Kidney epithelial cell (primary cell): ENCODE results near the gene NEK5. TPM values are rescaled to one million over a fixed set of nuclear protein-coding genes. Genes with fewer than 3 reads are reported as not detected.

Experiments
- DNase-seq: peaks from one replicate; pipeline ENCODE4 v3.0.0-alpha.2; 2010; ENCODE audit warnings: low read depth
- H3K27me3 ChIP-seq: 2 replicates; pipeline ENCODE4 v1.6.0; 2011; ENCODE audit warnings: low read length; ENCODE audit not compliant: control insufficient read depth, insufficient read depth
- H3K36me3 ChIP-seq: 2 replicates; pipeline ENCODE4 v1.5.1; 2011; ENCODE audit warnings: low read length; ENCODE audit not compliant: control insufficient read depth, insufficient read depth
- H3K4me3 ChIP-seq: 2 replicates; pipeline ENCODE4 v1.5.1; 2011; ENCODE audit warnings: low read depth, mild to moderate bottlenecking, control low read depth, low read length
- CTCF ChIP-seq: IDR thresholded peaks from 2 replicates; pipeline ENCODE4 v1.5.1; 2011; ENCODE audit warnings: mild to moderate bottlenecking, moderate library complexity, low read length, control low read depth, inconsistent platforms; ENCODE audit not compliant: insufficient read depth, poor library complexity, severe bottlenecking
- total RNA-seq: library from RNA; depleted of rRNA; stranded (reverse); fragments of >200 nt; gene quantifications from 2 replicates; pipeline ENCODE4 v1.2.3, GENCODE V29; 2015

NEK5 gene
- total RNA-seq, 1 donor from 2014 or later = 0.33 TPM

GRCh38 chr13:52002361-52002760, 126.5 kb downstream of the NEK5 start:
- no peak for TF ChIP-seq CTCF
- no peaks in the 10 kb centered on the region for H3K27me3 ChIP-seq
- DNase-seq = no peak

GRCh38 chr13:52001120-52001731, 127.6 kb downstream of the NEK5 start:
- Histone ChIP-seq H3K4me3 (no peak overlapping the region), H3K36me3 (no peaks in the 10 kb centered on the region), H3K27me3 (peaks cover 3% of the 10 kb centered on the region)
- peak; percentile 63 for TF ChIP-seq CTCF
- DNase-seq = peak; percentile 29

More at GRCh38 chr13:52002361-52002760, 126.5 kb downstream of the NEK5 start:
- Histone ChIP-seq H3K36me3 (no peaks in the 10 kb centered on the region), H3K4me3 (no peak overlapping the region)

GRCh38 chr13:51999921-52000320, 129.0 kb downstream of the NEK5 start:
- DNase-seq = no peak
- no peak for TF ChIP-seq CTCF
- no peaks in the 10 kb centered on the region for H3K36me3 ChIP-seq
- peaks cover 3% of the 10 kb centered on the region for H3K27me3 ChIP-seq
- no peak overlapping the region for H3K4me3 ChIP-seq

GRCh38 chr13:51999510-51999911, 129.4 kb downstream of the NEK5 start:
- H3K27me3 ChIP-seq = peaks cover 3% of the 10 kb centered on the region
- no peak for TF ChIP-seq CTCF
- DNase-seq = peak; percentile 16
- H3K36me3 ChIP-seq = no peaks in the 10 kb centered on the region
- no peak overlapping the region for H3K4me3 ChIP-seq

GRCh38 chr13:51998723-51999509, 130.0 kb downstream of the NEK5 start:
- peaks cover 3% of the 10 kb centered on the region for H3K27me3 ChIP-seq
- TF ChIP-seq CTCF = no peak
- no peak overlapping the region for H3K4me3 ChIP-seq
- no peaks in the 10 kb centered on the region for H3K36me3 ChIP-seq
- no peak for DNase-seq
